T-helper 1 cell treated with Interleukin-12 subunit alpha and Interleukin-12 subunit beta and Interleukin-4 antibody, amounts not matched to agents 30 ng/mL and 1 ng/mL, for 36 hours (primary cell): ENCODE results near the gene STXBP1. TPM values are rescaled to one million over a fixed set of nuclear protein-coding genes. Genes with fewer than 3 reads are reported as not detected.

Experiments used
- intact Hi-C: fragments of 100-400 bp; cut with micrococcal nuclease; formaldehyde crosslinking; loops from one replicate; pipeline ENCODE4 v1.15.1; 2024
- total RNA-seq: library from RNA; stranded (reverse); gene quantifications from 2 replicates; pipeline ENCODE4 v1.2.3, GENCODE V29; 2022

The STXBP1 gene
- total RNA-seq, 1 donor from 2014 or later = 16.8 TPM

GRCh38 chr9:127684576-127684975 is 72.5 kb downstream of the STXBP1 start:
- intact Hi-C loops = no loop called here

- intact Hi-C loops = no loop called here
Observed at GRCh38 chr9:127686461-127687393, 74.7 kb downstream of the STXBP1 start.

DNA sequence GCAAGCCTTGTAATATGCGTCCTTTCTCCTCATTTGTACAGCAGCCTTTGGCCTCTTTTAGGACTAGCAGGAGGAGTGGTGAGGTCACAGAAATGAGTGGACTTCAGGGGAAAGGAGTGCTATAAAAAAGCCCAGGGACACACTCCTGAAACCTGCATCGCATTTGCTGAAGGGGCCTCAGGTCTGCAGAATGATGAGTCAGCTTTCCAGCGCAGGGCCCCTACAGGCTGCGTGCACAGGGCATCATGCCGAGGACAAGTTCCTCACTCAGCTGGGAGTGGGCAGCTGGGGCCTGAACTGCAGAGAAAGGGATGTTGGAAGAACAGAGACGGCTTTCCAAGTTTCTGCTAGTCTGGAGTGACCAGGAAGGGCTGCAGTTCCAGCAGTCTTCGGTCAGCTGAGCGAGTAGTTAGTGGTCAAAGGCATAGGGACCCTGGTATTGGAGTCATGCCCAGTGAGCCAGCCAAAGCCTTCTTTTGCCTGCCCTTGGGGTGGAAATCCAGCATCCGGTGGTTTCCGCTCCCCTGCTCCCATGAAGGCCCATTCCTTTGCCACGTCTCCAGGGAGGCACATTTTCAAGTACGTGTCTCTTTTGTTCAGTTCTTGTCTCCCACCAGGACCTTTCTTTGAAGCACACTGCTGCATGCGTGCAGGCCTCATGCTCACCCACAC is 77.4 kb downstream of the STXBP1 start:
- intact Hi-C loops = no loop called here

- intact Hi-C loops = no loop called here
Observed at GRCh38 chr9:127690735-127691134, 78.7 kb downstream of the STXBP1 start.

DNA sequence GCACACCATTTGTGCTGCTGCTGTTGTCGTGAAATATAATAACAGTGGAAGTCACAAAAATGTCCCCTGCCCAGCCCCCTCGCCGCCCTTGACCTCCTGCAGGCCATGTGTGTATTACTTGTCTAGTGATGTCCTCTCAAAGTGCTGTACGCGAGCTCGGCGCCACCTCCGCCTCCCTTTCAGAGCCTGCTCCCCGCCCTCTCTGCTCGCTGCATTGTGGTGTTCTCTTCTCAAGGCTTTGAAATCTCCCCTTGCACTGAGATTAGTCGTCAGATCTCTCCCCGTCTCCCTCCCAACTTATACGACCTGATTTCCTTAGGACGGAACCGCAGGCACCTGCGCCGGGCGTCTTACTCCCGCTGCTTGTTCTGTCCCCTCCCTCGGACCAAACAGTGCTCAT is 80.0 kb downstream of the STXBP1 start:
- intact Hi-C loops = no loop called here

- intact Hi-C loops = no loop called here
Observed at GRCh38 chr9:127693143-127693542, 81.1 kb downstream of the STXBP1 start.

DNA sequence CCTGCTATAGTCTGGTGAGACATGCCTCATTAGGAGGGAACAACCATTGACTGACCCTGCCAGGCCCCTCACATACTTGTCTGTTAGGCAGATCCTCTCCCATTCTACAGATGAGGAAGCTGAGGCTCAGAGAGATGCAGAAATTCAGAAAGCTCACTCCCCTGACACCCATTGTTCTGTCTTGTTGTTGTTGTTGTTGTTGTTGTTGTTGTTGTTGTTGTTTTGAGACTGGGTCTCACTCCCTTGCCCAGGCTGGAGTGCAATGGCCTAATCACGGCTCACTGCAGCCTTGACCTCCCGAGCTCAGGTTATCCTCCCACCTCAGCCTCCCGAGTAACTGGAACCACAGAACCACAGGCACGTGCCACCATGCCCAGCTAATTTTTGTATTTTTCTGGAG is 81.6 kb downstream of the STXBP1 start:
- intact Hi-C loops = no loop called here

- intact Hi-C loops = loop anchor here (5.0 kb wide), 1 partner anchor 83 kb away; the partner anchor contains the start of gene STXBP1
Observed at GRCh38 chr9:127694890-127695720, 83.0 kb downstream of the STXBP1 start.

- intact Hi-C loops = loop anchor here (5.0 kb wide), 1 partner anchor 85 kb away; the partner anchor contains the start of gene STXBP1
Observed at GRCh38 chr9:127697575-127697974, 85.5 kb downstream of the STXBP1 start.

DNA sequence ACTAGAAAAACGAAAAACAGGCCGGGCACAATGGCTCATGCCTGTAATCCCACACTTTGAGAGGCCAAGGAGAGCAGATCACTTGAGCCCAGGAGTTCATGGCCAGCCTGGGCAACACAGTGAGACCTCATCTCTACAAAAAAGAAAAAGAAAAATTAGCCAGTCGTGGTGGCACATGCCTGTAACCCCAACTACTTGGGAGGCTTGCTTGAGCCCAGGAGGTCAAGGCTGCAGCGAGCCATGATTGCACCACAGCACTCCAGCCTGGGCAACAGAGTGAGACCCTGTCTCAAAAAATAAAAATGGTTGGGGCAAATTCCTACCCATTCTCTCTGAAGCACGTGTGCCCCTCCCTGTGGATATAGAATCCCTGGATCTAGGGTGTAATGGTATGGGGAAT is 86.3 kb downstream of the STXBP1 start:
- intact Hi-C loops = loop anchor here (5.0 kb wide), 1 partner anchor 86 kb away; the partner anchor contains the start of gene STXBP1

DNA sequence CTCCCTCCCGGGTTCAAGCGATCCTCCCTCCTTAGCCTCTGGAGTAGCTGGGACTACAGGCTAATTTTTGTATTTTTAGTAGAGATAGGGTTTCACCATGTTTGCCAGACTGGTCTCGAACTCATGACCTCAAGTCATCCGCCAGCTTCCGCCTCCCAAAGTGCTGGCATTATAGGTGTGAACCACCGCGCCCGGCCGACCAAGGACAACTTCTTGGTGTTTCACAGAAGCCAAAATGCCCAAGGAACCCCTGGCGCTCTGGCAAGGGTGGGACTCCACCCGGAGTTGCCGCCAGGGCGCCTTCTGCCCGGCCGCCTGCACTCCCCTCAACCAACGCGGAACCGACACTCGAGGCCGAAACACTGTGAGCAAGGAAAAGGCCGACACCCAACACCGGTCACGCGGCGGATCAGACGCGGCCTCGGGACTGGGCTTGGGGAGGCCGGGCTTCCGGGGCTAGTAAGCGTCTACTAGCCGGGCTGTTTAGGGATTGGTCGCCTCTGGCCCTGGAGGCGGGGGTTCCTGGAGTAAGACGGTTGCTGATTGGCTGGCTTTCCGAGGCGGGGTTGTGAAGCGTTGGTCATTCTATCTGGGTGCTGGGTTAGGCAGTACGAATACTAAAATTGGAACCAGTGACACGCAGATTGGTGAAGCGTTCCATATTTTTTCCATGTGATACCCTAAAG is 87.1 kb downstream of the STXBP1 start:
- intact Hi-C loops = loop anchor here (1.0 to 5.0 kb wide), 3 partner anchors 16 to 87 kb away; partner anchors contain the start of genes PTRH1 and STXBP1

GRCh38 chr9:127700140-127700539 is 88.1 kb downstream of the STXBP1 start:
- intact Hi-C loops = no loop called here

DNA sequence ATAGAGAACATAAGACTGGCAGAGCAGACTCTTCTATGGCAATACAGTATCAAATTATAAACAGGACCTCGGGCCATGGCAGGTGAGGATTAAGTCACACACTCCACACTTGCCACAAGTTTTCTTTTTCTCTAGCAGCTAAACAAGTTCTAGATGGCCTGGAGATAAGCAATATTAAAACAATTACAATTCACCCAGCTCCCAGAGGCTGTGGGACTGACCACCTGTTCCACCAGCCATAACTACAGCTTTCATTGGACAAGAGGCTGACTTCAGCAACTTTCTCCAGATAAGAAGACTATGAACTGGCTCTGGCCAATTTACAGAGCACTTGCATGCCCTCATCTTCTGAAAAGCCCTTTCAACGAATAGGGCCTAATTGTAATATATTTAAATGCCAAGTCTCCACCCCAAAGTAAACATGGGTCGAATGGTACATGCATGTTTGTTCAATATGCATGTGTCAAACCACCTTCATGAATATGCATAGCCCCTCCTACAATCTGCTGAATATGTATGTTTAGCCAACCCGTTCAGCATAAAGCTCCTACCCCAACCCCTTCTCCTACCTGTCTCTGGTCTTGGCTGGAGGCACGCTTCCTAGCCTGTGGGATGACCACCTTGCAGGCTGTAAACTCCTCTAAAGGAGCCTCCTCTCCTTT is 88.6 kb downstream of the STXBP1 start:
- intact Hi-C loops = no loop called here

DNA sequence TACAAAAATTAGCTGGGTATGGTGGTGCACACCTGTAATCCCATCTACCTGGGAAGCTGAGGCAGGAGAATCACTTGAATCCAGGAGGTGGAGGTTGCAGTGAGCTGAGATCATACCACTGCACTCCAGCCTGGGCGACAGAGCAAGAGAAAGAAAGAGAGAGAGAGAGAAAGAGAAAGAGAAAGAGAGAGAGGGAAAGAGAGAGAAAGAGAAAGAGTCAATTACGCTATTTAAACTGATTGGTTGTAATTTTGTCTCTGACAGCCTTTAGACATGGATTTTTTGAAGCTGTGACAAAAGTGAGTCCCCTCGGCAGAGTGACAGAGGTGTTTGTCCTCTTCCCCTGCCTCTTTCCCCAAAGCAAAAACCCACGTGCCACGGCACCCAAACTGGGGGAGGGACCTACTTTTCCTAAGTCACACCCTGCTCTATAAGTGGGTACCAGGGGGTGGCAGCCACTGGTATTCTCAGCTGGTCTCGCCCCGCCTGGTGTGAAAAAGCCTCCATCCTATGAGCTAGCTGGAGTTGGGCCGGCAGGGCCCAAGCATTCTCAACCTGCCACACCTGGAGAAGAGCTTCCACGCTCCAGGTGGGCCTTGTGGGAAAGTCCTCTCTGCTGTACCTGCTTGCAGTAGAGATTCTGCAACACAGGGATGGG is 91.3 kb downstream of the STXBP1 start:
- intact Hi-C loops = no loop called here

GRCh38 chr9:127705577-127706379 is 93.7 kb downstream of the STXBP1 start:
- intact Hi-C loops = no loop called here

- intact Hi-C loops = no loop called here
Observed at GRCh38 chr9:127706836-127707241, 94.8 kb downstream of the STXBP1 start, which contains the start of gene CFAP157. CFAP157 (plus strand) TSS chr9:127706988; CDS start chr9:127707032, 44 bp downstream.

- intact Hi-C loops = no loop called here
Observed at GRCh38 chr9:127707766-127708165, 95.7 kb downstream of the STXBP1 start.

GRCh38 chr9:127708952-127709587 is 97.0 kb downstream of the STXBP1 start:
- intact Hi-C loops = no loop called here
